H1 (cell line): ENCODE data around the gene TLE4. TPM values are rescaled to one million over a fixed set of nuclear protein-coding genes. Genes with fewer than 3 reads are reported as not detected.

Source experiments
- ASH2L ChIP-seq: fragments of 200-600, 300-600 bp; sonication (generic); IDR thresholded peaks from one replicate; pipeline ENCODE4 v1.7.1; 2017; ENCODE audit warnings: low read length
- KDM1A ChIP-seq: fragments of 200-600, 300-600 bp; sonication (generic); IDR thresholded peaks from 2 replicates; pipeline ENCODE4 v1.7.1; 2016; ENCODE audit warnings: mild to moderate bottlenecking, low read length, borderline replicate concordance
- RBBP5 ChIP-seq: IDR thresholded peaks from 2 replicates; pipeline ENCODE4 v1.7.1; 2012; ENCODE audit warnings: low read depth, mild to moderate bottlenecking, inconsistent platforms, low read length, moderate library complexity, borderline replicate concordance
- SUZ12 ChIP-seq: fragments of 200-600 bp; sonication (generic); IDR thresholded peaks from 2 replicates; pipeline ENCODE4 v1.6.1; 2012; ENCODE audit warnings: mild to moderate bottlenecking, inconsistent platforms, low read length, moderate library complexity, mixed read lengths
- TEAD4 ChIP-seq: IDR thresholded peaks from 2 replicates; pipeline ENCODE4 v1.6.1; 2012; ENCODE audit warnings: low read depth, low read length, inconsistent platforms, mixed read lengths
- polyA plus RNA-seq, 7 experiments: library from polyadenylated mRNA; depleted of rRNA in 3 of 7; stranded (reverse) in 5 of 7; unstranded in 2 of 7; fragments of >200 nt in 5 of 7; fragments of 200-250 nt in 2 of 7; gene quantifications; 1 replicate in 5 of 7; 2 replicates in 1 of 7; 4 replicates in 1 of 7; pipeline versions ENCODE4 v1.2.1 to v1.2.3, GENCODE V29; 2011 to 2013; ENCODE audit warnings: missing spikeins in 2 of 7, mixed read lengths in 2 of 7
- total RNA-seq: library from RNA; stranded (reverse); fragmentation: NEBNext Ultra II Directional; extraction: Animal tissue kit (Norgen Biotek cat#: 25700); gene quantifications from 2 replicates; pipeline ENCODE4 v1.2.1, GENCODE V29; 2021

The TLE4 gene
- total and polyA plus RNA-seq, 2 of the 8 experiments (the other 6 are each of a cell fraction or from before 2014, with no cell fraction given), result 32.4 to 36.9 TPM

- TF ChIP-seq RBBP5 (no peak), TEAD4 (no peak), ASH2L (no peak), SUZ12 (no peak), KDM1A (no peak)
These were observed 16.2 kb upstream of the TLE4 start (continued) for GRCh38 chr9:79555474-79556089.
